ENCODE data around the gene MYCL. TPM values are rescaled to one million over a fixed set of nuclear protein-coding genes. Genes with fewer than 3 reads are reported as not detected.

MYCL gene
- total and polyA plus RNA-seq, 2 of the 13 experiments (the other 11 are each of a cell fraction or from before 2014, with no cell fraction given), result 0.31 to 1.7 TPM

- TF ChIP-seq NRL (CRISPR knock-in tag; IDR thresholded peaks at IDR 0.05; ENCODE audit: borderline replicate concordance) (peak; percentile 80; the same call in 1 of the 2 replicates), ZNF513 (CRISPR knock-in tag; conservative IDR thresholded peaks at IDR 0.05) (no peak), BCL3 (CRISPR knock-in tag; IDR thresholded peaks at IDR 0.05) (no peak), MIER3 (CRISPR knock-in tag; IDR thresholded peaks at IDR 0.05; ENCODE audit: borderline replicate concordance) (peak; percentile 63; the same call in 1 of the 2 replicates), SIX4 (CRISPR knock-in tag; IDR thresholded peaks at IDR 0.05) (no peak), MAFF (IDR thresholded peaks at IDR 0.05; ENCODE audit: low read depth, low read length) (no peak), POLR2AphosphoS2 (IDR thresholded peaks at IDR 0.05; ENCODE audit: low read depth, low read length) (no peak), IRF1 (CRISPR knock-in tag; IDR thresholded peaks at IDR 0.05; ENCODE audit: low read depth) (no peak), ZHX1 (CRISPR knock-in tag; IDR thresholded peaks at IDR 0.05; ENCODE audit: low read depth) (no peak), MLXIP (CRISPR knock-in tag; IDR thresholded peaks at IDR 0.05; ENCODE audit: borderline replicate concordance) (no peak), ETV6 (CRISPR knock-in tag; conservative IDR thresholded peaks at IDR 0.05) (peak; percentile 66; the same call in 1 of the 2 replicates), RFX5 (IDR thresholded peaks at IDR 0.05; ENCODE audit: low read depth, low read length) (no peak)
- TF ChIP-seq, protein P1, sequence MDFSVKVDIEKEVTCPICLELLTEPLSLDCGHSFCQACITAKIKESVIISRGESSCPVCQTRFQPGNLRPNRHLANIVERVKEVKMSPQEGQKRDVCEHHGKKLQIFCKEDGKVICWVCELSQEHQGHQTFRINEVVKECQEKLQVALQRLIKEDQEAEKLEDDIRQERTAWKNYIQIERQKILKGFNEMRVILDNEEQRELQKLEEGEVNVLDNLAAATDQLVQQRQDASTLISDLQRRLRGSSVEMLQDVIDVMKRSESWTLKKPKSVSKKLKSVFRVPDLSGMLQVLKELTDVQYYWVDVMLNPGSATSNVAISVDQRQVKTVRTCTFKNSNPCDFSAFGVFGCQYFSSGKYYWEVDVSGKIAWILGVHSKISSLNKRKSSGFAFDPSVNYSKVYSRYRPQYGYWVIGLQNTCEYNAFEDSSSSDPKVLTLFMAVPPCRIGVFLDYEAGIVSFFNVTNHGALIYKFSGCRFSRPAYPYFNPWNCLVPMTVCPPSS (IDR thresholded peaks at IDR 0.05), result no peak
- TF ChIP-seq, protein P2, sequence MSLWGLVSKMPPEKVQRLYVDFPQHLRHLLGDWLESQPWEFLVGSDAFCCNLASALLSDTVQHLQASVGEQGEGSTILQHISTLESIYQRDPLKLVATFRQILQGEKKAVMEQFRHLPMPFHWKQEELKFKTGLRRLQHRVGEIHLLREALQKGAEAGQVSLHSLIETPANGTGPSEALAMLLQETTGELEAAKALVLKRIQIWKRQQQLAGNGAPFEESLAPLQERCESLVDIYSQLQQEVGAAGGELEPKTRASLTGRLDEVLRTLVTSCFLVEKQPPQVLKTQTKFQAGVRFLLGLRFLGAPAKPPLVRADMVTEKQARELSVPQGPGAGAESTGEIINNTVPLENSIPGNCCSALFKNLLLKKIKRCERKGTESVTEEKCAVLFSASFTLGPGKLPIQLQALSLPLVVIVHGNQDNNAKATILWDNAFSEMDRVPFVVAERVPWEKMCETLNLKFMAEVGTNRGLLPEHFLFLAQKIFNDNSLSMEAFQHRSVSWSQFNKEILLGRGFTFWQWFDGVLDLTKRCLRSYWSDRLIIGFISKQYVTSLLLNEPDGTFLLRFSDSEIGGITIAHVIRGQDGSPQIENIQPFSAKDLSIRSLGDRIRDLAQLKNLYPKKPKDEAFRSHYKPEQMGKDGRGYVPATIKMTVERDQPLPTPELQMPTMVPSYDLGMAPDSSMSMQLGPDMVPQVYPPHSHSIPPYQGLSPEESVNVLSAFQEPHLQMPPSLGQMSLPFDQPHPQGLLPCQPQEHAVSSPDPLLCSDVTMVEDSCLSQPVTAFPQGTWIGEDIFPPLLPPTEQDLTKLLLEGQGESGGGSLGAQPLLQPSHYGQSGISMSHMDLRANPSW (CRISPR knock-in tag; IDR thresholded peaks at IDR 0.05; ENCODE audit: borderline replicate concordance), result 0 out of 2 replicates have a peak, but pooled peaks have one; percentile 40
Measured at GRCh38 chr1:39901714-39902459, at the start of gene MYCL (continued).
